ENCODE results near the gene HAVCR2. TPM values are rescaled to one million over a fixed set of nuclear protein-coding genes. Genes with fewer than 3 reads are reported as not detected.

HAVCR2 gene
- total RNA-seq, result 0.39 and 0.88 TPM in 2 replicates

DNA sequence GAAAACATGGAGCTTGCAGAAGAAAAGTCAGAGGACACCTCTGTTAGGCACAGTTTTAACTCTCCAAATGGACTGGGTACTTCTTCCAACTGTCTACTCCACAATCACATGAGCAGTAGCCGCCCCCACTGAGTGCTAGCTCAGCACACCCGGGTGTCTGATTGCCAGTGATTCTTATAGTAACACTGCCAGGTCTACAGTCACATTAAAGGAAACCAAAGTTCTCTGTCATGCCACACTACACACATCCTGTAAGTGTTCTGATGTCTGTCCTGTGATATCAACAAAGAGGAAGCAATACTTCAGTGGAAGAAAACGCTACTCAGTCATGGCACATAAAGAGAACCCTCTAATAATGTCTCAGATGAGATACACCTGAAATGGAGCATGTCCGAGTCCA, at the start of gene HAVCR2:
Gene HAVCR2 (minus strand): TSS at position 69 of the 400 bp plus-strand sequence. CDS start 61 bp downstream, at position 8.

GRCh38 chr5:157142317-157143126, 33.7 kb upstream of the HAVCR2 start, which contains the start of gene MED7:
TSS of gene MED7 (minus strand) at chr5:157142865. CDS start at chr5:157139431, 3,434 bp downstream.

GRCh38 chr5:157059093-157059539, 49.7 kb downstream of the HAVCR2 start, which contains the start of gene HAVCR1:
TSS of gene HAVCR1 (minus strand) at chr5:157059116. CDS start at chr5:157057943, 1,173 bp downstream.

Other genes with a start within 250 kb of the HAVCR2 start
- not detected in 2 replicates for gene TIMD4, start 145.8 kb downstream of the HAVCR2 start, total RNA-seq
- not detected in 2 replicates for gene HAVCR1, start 49.9 kb downstream of the HAVCR2 start, total RNA-seq
- 8.1 and 8.7 TPM in 2 replicates for gene MED7, start 33.8 kb upstream of the HAVCR2 start, total RNA-seq
- not detected in 2 replicates for gene GARIN3, start 57.2 kb upstream of the HAVCR2 start, total RNA-seq
- not detected in 2 replicates for gene ITK, start 71.8 kb upstream of the HAVCR2 start, total RNA-seq
- gene CYFIP2, start 157.1 kb upstream of the HAVCR2 start, total RNA-seq, result 9.4 and 17.1 TPM in 2 replicates